OCI-LY1 (cell line): ENCODE data around the gene PCDHB2.
"Not testable (repeated sequence)": the region's sequence is repeated elsewhere in the genome, so short reads cannot be mapped to it uniquely, and the experiment has no call there.

Experiments used
- EZH2 ChIP-seq: fragments of 200-600 bp; sonication (generic), shearing (Covaris generic); IDR thresholded peaks from 2 replicates; pipeline ENCODE4 v1.8.0; 2017; ENCODE audit warnings: borderline replicate concordance, mixed run types, mild to moderate bottlenecking, antibody characterized with exemption, low read length, moderate library complexity, mixed read lengths
- TF ChIP-seq, protein P1 (sequence below): fragments of 200-600 bp; sonication (generic), shearing (Covaris generic); IDR thresholded peaks from 2 replicates; pipeline ENCODE4 v1.5.1; 2017; ENCODE audit warnings: mild to moderate bottlenecking, antibody characterized with exemption, low read length, moderate library complexity, mixed read lengths

DNA sequence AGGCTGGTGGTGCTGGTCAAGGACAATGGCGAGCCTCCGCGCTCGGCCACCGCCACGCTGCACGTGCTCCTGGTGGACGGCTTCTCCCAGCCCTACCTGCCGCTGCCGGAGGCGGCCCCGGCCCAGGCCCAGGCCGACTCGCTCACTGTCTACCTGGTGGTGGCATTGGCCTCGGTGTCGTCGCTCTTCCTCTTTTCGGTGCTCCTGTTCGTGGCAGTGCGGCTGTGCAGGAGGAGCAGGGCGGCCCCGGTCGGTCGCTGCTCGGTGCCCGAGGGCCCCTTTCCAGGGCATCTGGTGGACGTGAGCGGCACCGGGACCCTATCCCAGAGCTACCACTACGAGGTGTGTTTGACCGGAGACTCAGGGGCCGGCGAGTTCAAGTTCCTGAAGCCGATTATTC lies 42.9 kb downstream of the PCDHB2 start:
- TF ChIP-seq, protein P1, sequence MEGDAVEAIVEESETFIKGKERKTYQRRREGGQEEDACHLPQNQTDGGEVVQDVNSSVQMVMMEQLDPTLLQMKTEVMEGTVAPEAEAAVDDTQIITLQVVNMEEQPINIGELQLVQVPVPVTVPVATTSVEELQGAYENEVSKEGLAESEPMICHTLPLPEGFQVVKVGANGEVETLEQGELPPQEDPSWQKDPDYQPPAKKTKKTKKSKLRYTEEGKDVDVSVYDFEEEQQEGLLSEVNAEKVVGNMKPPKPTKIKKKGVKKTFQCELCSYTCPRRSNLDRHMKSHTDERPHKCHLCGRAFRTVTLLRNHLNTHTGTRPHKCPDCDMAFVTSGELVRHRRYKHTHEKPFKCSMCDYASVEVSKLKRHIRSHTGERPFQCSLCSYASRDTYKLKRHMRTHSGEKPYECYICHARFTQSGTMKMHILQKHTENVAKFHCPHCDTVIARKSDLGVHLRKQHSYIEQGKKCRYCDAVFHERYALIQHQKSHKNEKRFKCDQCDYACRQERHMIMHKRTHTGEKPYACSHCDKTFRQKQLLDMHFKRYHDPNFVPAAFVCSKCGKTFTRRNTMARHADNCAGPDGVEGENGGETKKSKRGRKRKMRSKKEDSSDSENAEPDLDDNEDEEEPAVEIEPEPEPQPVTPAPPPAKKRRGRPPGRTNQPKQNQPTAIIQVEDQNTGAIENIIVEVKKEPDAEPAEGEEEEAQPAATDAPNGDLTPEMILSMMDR: not testable (repeated sequence)
- not testable (repeated sequence) for TF ChIP-seq EZH2
